DND-41 (cell line): ENCODE data around the gene FUT7.
"Not testable (repeated sequence)": the region's sequence is repeated elsewhere in the genome, so short reads cannot be mapped to it uniquely, and the experiment has no call there.

Source experiments
- ATAC-seq: fragments of 200-7000 bp; cut with Tn5 transposase; 3 replicates; pipeline ENCODE4 v1.9.1; 2021; ENCODE audit warnings: low read depth; ENCODE audit not compliant: insufficient read depth
- DNase-seq: peaks from one replicate; pipeline ENCODE4 v3.0.0-alpha.2; 2020
- H2AFZ ChIP-seq: 2 replicates; pipeline ENCODE4 v1.6.0; 2012; ENCODE audit warnings: low read depth, low read length
- H3K27ac ChIP-seq: 2 replicates; pipeline ENCODE4 v1.5.1; 2012; ENCODE audit warnings: low read length, inconsistent platforms
- H3K27me3 ChIP-seq: fragments of 200-600 bp; sonication (generic); 2 replicates; pipeline ENCODE4 v1.6.0; 2012; ENCODE audit warnings: low read length, mild to moderate bottlenecking, inconsistent platforms; ENCODE audit not compliant: insufficient read depth, poor library complexity
- H3K36me3 ChIP-seq: 2 replicates; pipeline ENCODE4 v1.5.1; 2012; ENCODE audit warnings: low read length, inconsistent platforms; ENCODE audit not compliant: insufficient read depth
- H3K4me1 ChIP-seq: 2 replicates; pipeline ENCODE4 v1.5.1; 2012; ENCODE audit warnings: mild to moderate bottlenecking, low read length; ENCODE audit not compliant: insufficient read depth
- H3K4me2 ChIP-seq: 2 replicates; pipeline ENCODE4 v1.6.0; 2012; ENCODE audit warnings: mild to moderate bottlenecking, moderate library complexity, low read length, inconsistent platforms; ENCODE audit not compliant: insufficient read depth
- H3K4me3 ChIP-seq, 2 experiments: fragments of 200-600 bp in 1 of 2; shearing (Covaris generic) in 1 of 2; 2 replicates each; pipeline ENCODE4 v1.5.1; 2012 to 2016; ENCODE audit warnings: inconsistent platforms in 2 of 2, low read length in 2 of 2, mild to moderate bottlenecking in 2 of 2, low read depth in 1 of 2, moderate library complexity in 1 of 2
- H3K79me2 ChIP-seq: 2 replicates; pipeline ENCODE4 v1.6.0; 2012; ENCODE audit warnings: low read length, inconsistent platforms; ENCODE audit not compliant: insufficient read depth
- H3K9ac ChIP-seq: 2 replicates; pipeline ENCODE4 v1.6.0; 2012; ENCODE audit warnings: low read depth, mild to moderate bottlenecking, inconsistent platforms, low read length, moderate library complexity
- H3K9me3 ChIP-seq: 2 replicates; pipeline ENCODE4 v1.5.1; 2012; ENCODE audit warnings: low read length, moderate library complexity, mild to moderate bottlenecking, inconsistent platforms; ENCODE audit not compliant: insufficient read depth, severe bottlenecking
- H4K20me1 ChIP-seq: 2 replicates; pipeline ENCODE4 v1.6.0; 2012; ENCODE audit warnings: low read length; ENCODE audit not compliant: insufficient read depth
- EZH2 ChIP-seq: IDR thresholded peaks from 3 replicates; pipeline ENCODE4 v1.6.1; 2012; ENCODE audit warnings: borderline replicate concordance, low read depth, mild to moderate bottlenecking, moderate library complexity, low read length, inconsistent platforms; ENCODE audit not compliant: severe bottlenecking
- TF ChIP-seq, protein P1 (sequence below): IDR thresholded peaks from 2 replicates; pipeline ENCODE4 v1.5.1; 2012; ENCODE audit warnings: borderline replicate concordance, low read length, moderate library complexity, mild to moderate bottlenecking; ENCODE audit not compliant: poor library complexity, severe bottlenecking; ENCODE audit errors: extremely low read depth

The FUT7 gene

DNA sequence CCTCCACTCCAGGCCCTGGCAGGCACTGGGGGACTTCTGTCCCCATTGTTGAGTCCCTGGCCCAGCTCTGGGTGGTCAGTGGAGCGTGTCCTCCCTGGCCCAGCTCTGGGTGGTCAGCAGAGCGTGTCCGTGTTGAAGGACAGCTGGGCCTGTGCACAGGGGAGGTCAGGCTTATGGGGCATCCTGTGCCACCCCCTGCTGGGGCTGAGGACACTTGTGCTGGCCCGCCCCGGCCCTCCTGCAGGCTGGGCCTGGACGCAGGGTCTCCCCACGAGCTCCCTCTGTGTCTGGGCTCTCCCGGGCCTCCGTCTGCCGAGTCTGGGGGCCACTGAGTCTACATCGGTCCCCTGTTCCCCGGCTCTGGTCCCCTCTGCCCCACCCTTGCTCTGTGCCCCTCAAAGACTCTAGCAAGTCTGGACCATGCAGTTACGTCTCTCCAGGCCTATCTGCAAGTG is 24.0 kb downstream of the FUT7 start:
- TF ChIP-seq, protein P1, sequence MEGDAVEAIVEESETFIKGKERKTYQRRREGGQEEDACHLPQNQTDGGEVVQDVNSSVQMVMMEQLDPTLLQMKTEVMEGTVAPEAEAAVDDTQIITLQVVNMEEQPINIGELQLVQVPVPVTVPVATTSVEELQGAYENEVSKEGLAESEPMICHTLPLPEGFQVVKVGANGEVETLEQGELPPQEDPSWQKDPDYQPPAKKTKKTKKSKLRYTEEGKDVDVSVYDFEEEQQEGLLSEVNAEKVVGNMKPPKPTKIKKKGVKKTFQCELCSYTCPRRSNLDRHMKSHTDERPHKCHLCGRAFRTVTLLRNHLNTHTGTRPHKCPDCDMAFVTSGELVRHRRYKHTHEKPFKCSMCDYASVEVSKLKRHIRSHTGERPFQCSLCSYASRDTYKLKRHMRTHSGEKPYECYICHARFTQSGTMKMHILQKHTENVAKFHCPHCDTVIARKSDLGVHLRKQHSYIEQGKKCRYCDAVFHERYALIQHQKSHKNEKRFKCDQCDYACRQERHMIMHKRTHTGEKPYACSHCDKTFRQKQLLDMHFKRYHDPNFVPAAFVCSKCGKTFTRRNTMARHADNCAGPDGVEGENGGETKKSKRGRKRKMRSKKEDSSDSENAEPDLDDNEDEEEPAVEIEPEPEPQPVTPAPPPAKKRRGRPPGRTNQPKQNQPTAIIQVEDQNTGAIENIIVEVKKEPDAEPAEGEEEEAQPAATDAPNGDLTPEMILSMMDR, result no peak
- TF ChIP-seq EZH2, result no peak

DNA sequence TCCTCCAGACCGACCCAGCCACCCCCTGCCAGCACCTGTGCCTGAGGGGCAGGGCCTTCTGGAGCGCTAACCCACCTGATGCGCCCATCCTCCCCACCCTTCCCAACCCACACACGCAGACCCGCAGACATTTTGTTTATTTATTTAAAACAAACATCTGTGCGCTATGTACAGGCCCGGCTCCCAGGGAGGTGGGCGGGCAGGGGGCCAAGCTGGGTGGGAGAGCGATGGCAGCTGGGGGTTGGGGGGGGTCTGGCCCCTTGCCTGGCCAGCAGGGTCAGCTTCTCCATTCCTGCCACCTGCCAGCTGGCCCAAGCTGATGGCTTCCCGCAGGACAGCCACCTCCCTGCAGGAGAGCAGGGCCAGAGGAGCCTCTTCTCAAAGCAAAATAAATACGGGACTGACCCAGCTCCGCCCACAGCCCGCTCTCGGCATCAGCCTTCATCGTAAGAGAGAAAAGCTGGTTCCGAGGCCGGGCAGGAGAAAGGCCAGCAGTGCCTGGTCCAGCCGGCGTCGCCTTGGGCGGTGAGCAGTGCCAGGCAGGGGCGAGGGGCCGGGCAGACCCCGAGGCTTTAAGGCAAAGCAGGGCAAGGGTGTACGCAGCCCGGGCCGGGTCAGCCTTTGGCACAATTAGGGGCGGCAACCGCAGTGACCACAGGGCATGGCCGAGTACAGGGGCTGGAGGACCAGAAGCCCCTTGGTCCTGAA is 24.6 kb downstream of the FUT7 start:
- TF ChIP-seq, protein P1, result no peak
- TF ChIP-seq EZH2, result no peak
- H3K9ac ChIP-seq, result no peak overlapping the region
- no peak overlapping the region for H3K4me3 ChIP-seq
- DNase-seq (no peak), ATAC-seq (no peak)
- no peaks in the 10 kb centered on the region for H3K9me3 ChIP-seq
- H3K27ac ChIP-seq, result no peak overlapping the region
- no peaks in the 10 kb centered on the region for H3K36me3 ChIP-seq
- no peaks in the 10 kb centered on the region for H3K4me1 ChIP-seq
- H3K27me3 ChIP-seq, result no peaks in the 10 kb centered on the region
- no peaks in the 10 kb centered on the region for H3K79me2 ChIP-seq
- no peaks in the 10 kb centered on the region for H4K20me1 ChIP-seq
- H2AFZ ChIP-seq, result no peak overlapping the region
- H3K4me2 ChIP-seq, result no peak overlapping the region

More for the DNA sequence above, 24.0 kb downstream of the FUT7 start:
- no peak for ATAC-seq
- no peak for DNase-seq
- no peaks in the 10 kb centered on the region for H3K27me3 ChIP-seq
- no peaks in the 10 kb centered on the region for H3K79me2 ChIP-seq
- H3K4me1 ChIP-seq, result no peaks in the 10 kb centered on the region
- no peak overlapping the region for H2AFZ ChIP-seq
- no peaks in the 10 kb centered on the region for H3K36me3 ChIP-seq
- H3K9ac ChIP-seq, result no peak overlapping the region
- no peak overlapping the region for H3K4me3 ChIP-seq
- H3K4me2 ChIP-seq, result no peak overlapping the region
- H4K20me1 ChIP-seq, result no peaks in the 10 kb centered on the region
- no peaks in the 10 kb centered on the region for H3K9me3 ChIP-seq
- no peak overlapping the region for H3K27ac ChIP-seq

DNA sequence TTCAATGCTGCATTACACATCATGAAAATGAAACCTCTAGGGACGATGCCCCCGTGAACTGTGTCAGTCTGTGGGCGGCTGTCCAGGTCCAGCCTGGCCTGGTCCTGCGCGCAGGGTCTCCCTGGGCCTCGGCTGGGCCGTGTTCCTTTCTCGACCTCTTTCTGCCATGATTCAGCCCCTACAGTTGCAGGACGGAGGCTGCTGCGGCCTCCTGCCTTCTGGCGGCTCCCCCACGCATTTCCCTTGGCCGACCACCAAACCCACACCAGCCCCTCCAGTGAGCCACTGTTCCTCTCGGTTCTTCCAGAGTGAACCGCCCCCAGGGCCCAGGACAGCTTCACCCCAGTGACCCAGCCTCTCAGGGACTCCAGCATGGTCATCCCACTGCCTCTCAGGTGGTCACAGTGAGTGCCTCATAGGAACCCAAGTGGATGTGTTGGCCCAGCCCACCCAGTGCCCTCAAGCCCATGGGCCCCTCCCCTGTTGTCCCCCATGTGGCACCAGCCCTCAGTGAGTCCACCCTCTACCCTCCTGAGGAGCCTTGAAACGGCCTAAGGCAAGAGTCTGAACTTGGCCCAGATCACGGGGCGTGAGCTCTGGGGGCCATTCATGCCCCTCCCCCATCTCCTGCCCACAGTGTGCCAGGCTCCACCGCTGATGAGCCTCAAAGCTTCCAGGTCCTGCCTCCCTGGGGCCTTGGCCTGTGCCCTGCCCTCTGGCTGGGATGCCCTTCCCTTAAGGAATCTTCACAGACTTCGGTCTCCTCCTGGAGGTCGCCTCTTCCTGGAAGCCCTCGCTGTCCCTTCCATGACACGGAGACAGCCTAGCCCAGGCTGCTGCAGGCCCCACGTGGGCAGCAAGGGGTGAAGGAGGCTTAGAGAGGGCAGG is 25.5 kb downstream of the FUT7 start:
- ATAC-seq, result no peak
- H4K20me1 ChIP-seq, result no peaks in the 10 kb centered on the region
- no peak overlapping the region for H3K9ac ChIP-seq
- H3K27ac ChIP-seq, result no peak overlapping the region
- no peaks in the 10 kb centered on the region for H3K27me3 ChIP-seq
- no peak for DNase-seq
- H3K9me3 ChIP-seq, result no peaks in the 10 kb centered on the region
- no peaks in the 10 kb centered on the region for H3K36me3 ChIP-seq
- H3K4me3 ChIP-seq, result no peak overlapping the region
- no peaks in the 10 kb centered on the region for H3K4me1 ChIP-seq
- no peak for TF ChIP-seq EZH2
- TF ChIP-seq, protein P1, result no peak
- H2AFZ ChIP-seq, result no peak overlapping the region
- H3K79me2 ChIP-seq, result no peaks in the 10 kb centered on the region
- no peak overlapping the region for H3K4me2 ChIP-seq

DNA sequence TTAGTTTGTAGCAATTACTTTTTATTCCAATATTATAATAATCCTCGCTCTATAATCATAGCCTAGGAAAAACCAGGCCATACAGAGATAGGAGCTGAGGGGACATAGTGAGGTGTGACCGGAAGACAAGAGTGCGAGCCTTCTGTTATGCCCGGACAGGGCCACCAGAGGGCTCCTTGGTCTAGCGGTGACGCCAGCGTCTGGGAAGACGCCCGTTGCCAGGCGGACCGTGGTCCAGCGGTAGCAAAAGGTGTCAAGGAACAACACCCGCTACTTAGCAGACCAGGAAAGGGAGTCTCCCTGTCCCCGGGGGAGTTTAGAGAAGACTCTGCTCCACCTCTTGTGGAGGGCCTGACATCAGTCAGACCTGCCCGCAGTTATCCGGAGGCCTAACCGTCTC is 27.6 kb downstream of the FUT7 start:
- H4K20me1 ChIP-seq, H3K9ac ChIP-seq, H3K27ac ChIP-seq, H3K4me2 ChIP-seq, H3K79me2 ChIP-seq, DNase-seq, H2AFZ ChIP-seq, H3K4me1 ChIP-seq, H3K9me3 ChIP-seq, ATAC-seq, H3K4me3 ChIP-seq, H3K27me3 ChIP-seq, H3K36me3 ChIP-seq: not testable (repeated sequence)
